KOPT-K1 (cell line): ENCODE data around the gene VSTM4.

Experiments
- H3K27ac ChIP-seq: fragments of 200-600 bp; sonication (generic); 2 replicates; pipeline ENCODE4 v1.5.1; 2016; ENCODE audit warnings: antibody characterized with exemption, mild to moderate bottlenecking, low read depth, low read length; ENCODE audit not compliant: poor library complexity, severe bottlenecking
- H3K36me3 ChIP-seq: fragments of 200-600 bp; sonication (generic); 2 replicates; pipeline ENCODE4 v1.5.1; 2017; ENCODE audit warnings: antibody characterized with exemption, mild to moderate bottlenecking, low read length, moderate library complexity; ENCODE audit not compliant: insufficient read depth
- H3K9me3 ChIP-seq: fragments of 200-600 bp; sonication (generic); 2 replicates; pipeline ENCODE4 v1.5.1; 2017; ENCODE audit warnings: antibody characterized with exemption, low read length, mild to moderate bottlenecking; ENCODE audit not compliant: insufficient read depth, poor library complexity, severe bottlenecking

The VSTM4 gene

DNA sequence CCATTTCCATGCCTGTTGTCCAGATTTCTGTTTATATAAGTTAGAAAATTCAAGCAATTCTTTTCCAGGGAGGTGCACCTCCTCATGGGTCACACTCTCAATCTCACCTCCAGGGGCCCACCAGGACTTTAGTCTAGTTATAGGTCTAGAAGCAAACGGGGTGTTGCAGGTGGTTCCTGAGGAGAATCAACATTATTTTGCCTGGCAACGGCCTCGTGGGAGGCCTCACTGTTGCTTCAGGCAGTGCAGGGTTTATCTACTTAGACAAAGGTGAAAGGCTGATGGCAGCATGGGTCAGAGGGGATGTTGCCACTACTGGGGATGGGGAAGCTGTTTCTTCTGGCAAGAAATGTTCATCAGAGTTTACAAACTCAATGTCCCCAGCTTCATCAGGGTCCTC lies 119.0 kb downstream of the VSTM4 start:
- no peaks in the 10 kb centered on the region for H3K36me3 ChIP-seq
- H3K9me3 ChIP-seq = no peaks in the 10 kb centered on the region
- H3K27ac ChIP-seq = no peak overlapping the region

GRCh38 chr10:48993627-48994026 lies 121.7 kb downstream of the VSTM4 start:
- Histone ChIP-seq H3K36me3 (no peaks in the 10 kb centered on the region), H3K27ac (no peak overlapping the region), H3K9me3 (no peaks in the 10 kb centered on the region)

DNA sequence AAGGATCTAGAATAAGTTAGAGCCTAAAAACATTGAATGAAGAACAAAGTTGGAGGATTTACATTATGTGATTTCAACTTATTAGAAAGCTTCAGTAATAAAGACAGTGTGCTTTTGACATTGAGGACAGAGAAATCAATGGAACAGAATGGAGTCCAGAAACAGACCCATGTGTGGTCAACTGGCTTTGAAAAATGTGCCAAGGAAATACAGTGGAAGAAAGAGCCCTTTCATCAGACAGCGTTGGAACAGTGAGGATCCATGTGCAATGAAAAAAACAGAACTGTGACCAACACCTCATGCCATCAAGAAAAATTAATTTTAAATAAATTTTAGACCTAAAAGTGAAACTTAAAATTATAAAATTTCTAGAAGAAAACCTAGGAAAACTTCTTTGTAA lies 125.1 kb downstream of the VSTM4 start:
- H3K9me3 ChIP-seq = no peaks in the 10 kb centered on the region
- H3K36me3 ChIP-seq = no peaks in the 10 kb centered on the region

DNA sequence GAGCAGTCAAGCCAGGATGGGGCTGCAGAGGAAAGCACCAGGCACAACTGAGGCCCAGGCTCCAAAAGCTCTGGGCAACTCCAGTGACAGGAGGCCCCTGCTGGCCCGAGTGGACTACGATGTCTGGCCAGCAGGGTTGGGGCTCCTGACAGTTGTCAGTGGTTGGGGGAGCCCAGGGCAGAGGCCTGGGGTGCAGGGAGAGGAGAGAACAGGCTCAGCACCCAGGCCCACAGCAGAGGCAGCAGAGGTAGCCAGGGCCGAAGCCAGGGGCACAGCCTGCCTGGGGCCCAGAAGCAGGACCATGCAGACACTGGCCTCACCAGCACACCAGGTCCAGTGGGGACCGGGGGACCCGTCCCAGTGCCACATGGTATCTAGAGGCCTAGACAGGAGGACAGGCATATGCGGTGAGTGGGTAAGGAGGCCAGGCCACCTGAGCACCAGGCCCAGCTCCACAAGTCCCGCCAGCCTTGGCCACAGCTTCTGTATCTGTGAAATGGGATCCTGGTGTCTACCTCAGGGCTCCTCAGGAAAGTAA lies 129.6 kb downstream of the VSTM4 start:
- H3K27ac ChIP-seq = no peak overlapping the region
- H3K9me3 ChIP-seq = no peaks in the 10 kb centered on the region
- no peaks in the 10 kb centered on the region for H3K36me3 ChIP-seq

More for the DNA sequence above, 125.1 kb downstream of the VSTM4 start:
- H3K27ac ChIP-seq = no peak overlapping the region

DNA sequence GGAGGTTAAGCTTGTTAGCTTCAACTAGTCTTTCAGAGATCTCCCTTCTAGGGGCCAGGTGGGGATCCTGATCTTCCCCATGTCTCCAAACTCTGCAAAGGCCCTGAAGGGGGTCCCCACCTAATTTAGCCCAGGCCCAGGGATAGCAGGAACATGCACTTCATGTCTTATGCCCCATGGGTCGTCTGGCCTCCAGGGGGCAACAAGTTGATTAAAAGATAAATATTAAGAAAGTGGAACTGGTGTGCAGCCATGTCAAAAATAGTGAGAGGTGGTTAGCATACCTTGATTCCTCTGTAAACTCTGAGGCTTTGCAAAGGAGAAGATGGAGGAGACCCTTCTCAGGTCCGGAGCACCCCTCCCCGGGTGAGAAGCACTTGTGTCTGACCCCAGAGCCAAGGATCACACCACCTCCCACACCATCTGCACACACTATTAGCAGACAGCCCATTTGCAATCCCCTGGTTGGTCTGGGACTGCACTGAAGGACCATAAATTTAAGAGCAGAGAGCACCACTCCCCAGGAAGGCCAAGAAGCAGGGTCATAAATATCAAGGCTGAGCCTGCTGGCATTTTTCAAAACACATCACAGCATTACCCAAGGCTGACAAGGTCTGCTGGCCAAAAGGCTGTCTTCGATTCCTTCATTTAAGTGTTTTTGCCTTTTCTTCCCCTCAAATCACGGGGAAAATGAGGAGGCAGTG lies 131.5 kb downstream of the VSTM4 start:
- Histone ChIP-seq H3K9me3 (no peaks in the 10 kb centered on the region), H3K36me3 (no peaks in the 10 kb centered on the region), H3K27ac (no peak overlapping the region)

DNA sequence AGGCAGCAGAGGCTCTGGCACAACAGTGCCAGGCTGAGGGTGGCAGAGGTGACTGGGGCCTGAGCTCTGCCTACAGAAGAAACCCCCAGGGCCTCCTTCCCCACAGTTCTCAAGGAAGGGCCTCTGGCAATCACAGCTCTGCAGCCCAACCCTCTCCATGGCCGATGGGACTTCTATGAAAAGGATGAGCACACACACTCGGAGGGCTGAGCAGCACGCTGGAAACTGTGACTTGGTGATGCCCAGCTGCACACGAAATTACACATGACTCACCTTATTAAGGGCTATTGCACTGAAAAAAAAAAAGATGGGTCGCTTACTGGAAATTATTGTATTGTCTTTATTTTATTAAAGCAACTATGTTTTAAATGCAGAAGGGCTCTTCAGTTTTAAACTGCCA lies 132.7 kb downstream of the VSTM4 start:
- no peaks in the 10 kb centered on the region for H3K36me3 ChIP-seq
- no peak overlapping the region for H3K27ac ChIP-seq
- H3K9me3 ChIP-seq = no peaks in the 10 kb centered on the region

DNA sequence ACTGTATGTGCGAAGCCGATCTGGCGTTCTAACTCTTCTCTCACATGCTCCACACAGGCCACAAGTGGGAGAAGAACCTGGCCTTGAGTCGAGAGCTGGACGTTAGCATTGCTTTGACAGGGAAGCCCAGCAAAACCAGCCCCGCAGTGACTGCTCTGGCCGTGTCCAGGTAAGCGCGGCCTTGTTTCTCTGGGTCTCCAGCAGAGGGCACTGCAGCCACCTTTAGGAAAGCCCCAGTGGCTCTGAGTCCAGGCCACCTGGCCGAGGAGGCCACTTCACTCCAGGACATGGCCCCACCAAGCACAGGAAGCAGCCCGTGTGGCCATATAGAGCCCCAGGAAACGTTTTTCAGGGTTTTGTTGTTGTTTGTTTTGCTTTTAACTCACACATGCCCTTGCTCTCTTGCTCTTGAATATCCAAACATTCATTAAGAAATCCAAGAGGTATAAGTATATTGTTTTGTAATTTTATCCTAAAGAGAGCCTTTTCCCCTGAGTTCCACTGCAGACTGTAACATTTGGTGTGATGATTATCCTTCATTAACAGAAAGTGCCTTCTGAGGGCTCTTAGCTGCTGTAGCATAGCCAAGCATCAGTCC lies 133.9 kb downstream of the VSTM4 start:
- H3K27ac ChIP-seq = no peak overlapping the region

GRCh38 chr10:48978318-48978717 lies 137.0 kb downstream of the VSTM4 start:
- H3K9me3 ChIP-seq = no peaks in the 10 kb centered on the region
- no peaks in the 10 kb centered on the region for H3K36me3 ChIP-seq
- H3K27ac ChIP-seq = no peak overlapping the region

More for the DNA sequence above, 133.9 kb downstream of the VSTM4 start:
- no peaks in the 10 kb centered on the region for H3K36me3 ChIP-seq
- H3K9me3 ChIP-seq = no peaks in the 10 kb centered on the region

- no peak overlapping the region for H3K27ac ChIP-seq
- no peaks in the 10 kb centered on the region for H3K9me3 ChIP-seq
- no peaks in the 10 kb centered on the region for H3K36me3 ChIP-seq
Measured at GRCh38 chr10:48976196-48976595, 139.1 kb downstream of the VSTM4 start.

- no peaks in the 10 kb centered on the region for H3K9me3 ChIP-seq
- no peak overlapping the region for H3K27ac ChIP-seq
- H3K36me3 ChIP-seq = no peaks in the 10 kb centered on the region
Measured at GRCh38 chr10:48974510-48975156, 140.7 kb downstream of the VSTM4 start.

DNA sequence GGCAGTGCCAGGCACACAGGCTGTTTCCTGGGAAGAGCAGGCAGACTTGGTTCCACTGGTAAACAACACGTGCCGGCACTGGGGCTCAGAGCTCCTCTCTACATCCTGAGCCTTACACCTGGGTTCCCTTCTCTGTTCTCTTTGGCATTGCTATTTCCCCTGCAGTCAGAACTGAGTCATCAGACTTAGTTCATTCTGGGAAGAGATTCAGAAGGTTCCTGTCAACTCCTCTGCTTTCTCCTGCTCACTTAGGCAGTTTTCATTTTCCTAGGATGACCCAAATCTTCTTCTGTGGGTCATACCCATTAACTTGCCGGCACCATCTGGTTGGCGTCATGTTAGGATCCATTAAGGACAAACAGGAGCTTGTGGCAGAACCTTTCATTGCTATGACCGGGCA lies 142.3 kb downstream of the VSTM4 start:
- Histone ChIP-seq H3K9me3 (no peaks in the 10 kb centered on the region), H3K36me3 (no peaks in the 10 kb centered on the region), H3K27ac (no peak overlapping the region)

DNA sequence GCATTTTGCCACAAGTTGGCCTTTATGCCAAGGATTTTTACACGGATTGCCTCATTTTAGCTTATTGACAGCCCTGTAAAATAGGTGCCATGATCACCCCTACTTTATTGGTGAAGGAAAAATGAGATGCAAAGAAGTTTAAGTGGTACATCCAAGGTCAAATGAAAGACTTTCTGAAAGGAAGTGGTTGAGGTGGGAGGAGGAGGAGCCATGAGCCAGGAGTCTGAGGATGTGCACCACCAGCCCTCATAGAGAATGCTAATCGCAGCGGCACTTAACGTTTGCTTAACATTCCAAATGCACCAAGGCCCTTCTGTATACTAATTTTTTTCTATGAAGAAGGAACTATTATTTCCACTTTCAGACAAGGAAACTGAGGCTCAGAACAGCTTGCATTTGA lies 144.7 kb downstream of the VSTM4 start:
- Histone ChIP-seq H3K27ac (no peak overlapping the region), H3K9me3 (no peaks in the 10 kb centered on the region), H3K36me3 (no peaks in the 10 kb centered on the region)

DNA sequence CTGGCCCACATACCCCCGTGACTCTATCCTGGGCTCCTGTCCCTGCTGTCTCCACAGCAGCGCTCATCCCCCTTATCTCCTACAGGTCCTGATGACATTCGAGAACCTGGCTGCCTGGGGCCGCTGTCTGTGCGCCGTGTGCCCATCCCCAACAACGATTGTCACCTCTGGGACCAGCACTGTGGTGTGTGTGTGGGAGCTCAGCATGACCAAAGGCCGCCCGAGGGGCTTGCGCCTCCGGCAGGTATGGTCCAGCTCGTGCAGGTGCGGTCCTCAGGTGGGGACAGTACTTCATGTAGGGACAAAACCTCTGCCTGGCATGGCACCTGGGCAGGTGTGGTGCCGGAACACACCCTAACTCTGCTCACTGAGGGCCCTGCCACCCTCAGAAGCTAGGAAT lies 145.3 kb downstream of the VSTM4 start:
- Histone ChIP-seq H3K27ac (no peak overlapping the region), H3K36me3 (no peaks in the 10 kb centered on the region), H3K9me3 (no peaks in the 10 kb centered on the region)

DNA sequence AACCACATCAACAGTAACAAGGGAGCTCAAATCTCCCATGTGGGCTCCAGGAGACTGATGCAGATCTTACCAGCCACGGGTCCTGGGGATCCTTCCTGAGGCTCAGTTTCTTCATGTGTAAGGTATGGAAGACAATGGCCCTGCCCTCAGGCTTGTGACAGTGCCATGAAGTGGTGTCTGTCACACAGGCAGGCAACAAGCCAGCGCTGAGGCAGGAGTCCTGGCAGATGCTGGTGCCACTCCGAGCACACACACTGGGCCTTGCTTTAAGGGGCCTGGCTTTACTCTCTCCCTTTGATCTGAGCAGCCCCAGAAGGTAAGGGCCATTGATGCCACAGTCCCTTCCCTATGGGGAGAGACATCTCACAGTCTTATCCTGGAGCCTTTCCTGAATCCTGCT lies 147.3 kb downstream of the VSTM4 start:
- no peaks in the 10 kb centered on the region for H3K9me3 ChIP-seq
- H3K36me3 ChIP-seq = no peaks in the 10 kb centered on the region

DNA sequence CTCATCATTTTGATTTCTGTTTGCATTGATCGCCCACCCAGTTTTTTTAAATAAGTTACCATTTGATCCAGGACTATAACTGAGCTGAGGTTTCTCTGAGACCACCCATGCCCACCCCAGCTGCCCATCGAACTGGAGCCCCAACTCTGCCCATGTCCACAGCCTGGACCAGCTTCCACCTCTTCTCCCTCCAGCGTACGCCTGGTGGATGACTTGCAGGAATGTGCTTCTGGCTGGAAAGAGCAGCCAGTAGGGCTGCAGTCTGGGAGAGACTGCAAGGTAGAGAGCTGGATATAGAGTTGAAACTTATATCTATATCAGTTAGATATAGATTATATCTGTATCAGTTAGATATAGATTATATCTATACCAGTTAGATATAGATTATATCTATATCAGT lies 149.9 kb downstream of the VSTM4 start:
- Histone ChIP-seq H3K9me3 (no peaks in the 10 kb centered on the region), H3K27ac (no peak overlapping the region), H3K36me3 (no peaks in the 10 kb centered on the region)

More for the DNA sequence above, 147.3 kb downstream of the VSTM4 start:
- no peak overlapping the region for H3K27ac ChIP-seq
